HG02759 (cell line): ENCODE data around the gene DCLRE1B.
"Not testable (repeated sequence)": the region's sequence is repeated elsewhere in the genome, so short reads cannot be mapped to it uniquely, and the experiment has no call there.

Experiments
- ATAC-seq: cut with Tn5 transposase; IDR thresholded peaks from one replicate; pipeline ENCODE4 v1.9.1; 2021; ENCODE audit warnings: mild to moderate bottlenecking, moderate library complexity; ENCODE audit not compliant: unreplicated experiment

DCLRE1B gene

GRCh38 chr1:113946112-113946511 lies 41.0 kb downstream of the DCLRE1B start:
- ATAC-seq, result no peak

- ATAC-seq, result no peak
Measured at GRCh38 chr1:113946678-113947387, 41.7 kb downstream of the DCLRE1B start.

- ATAC-seq, result no peak
Measured at GRCh38 chr1:113947388-113948107, 42.4 kb downstream of the DCLRE1B start.

- ATAC-seq, result not testable (repeated sequence)
Measured at GRCh38 chr1:113948151-113948550, 43.0 kb downstream of the DCLRE1B start.

GRCh38 chr1:113949007-113949406 lies 43.9 kb downstream of the DCLRE1B start:
- ATAC-seq, result no peak

GRCh38 chr1:113950908-113951307 lies 45.8 kb downstream of the DCLRE1B start:
- ATAC-seq, result no peak

- ATAC-seq, result no peak
Measured at GRCh38 chr1:113951719-113952118, 46.6 kb downstream of the DCLRE1B start.

GRCh38 chr1:113957984-113958383 lies 52.9 kb downstream of the DCLRE1B start:
- ATAC-seq, result no peak

- ATAC-seq, result no peak
Measured at GRCh38 chr1:113958691-113959090, 53.6 kb downstream of the DCLRE1B start.

- no peak for ATAC-seq
Measured at GRCh38 chr1:113963281-113963906, 58.3 kb downstream of the DCLRE1B start.
